Astrocyte of the spinal cord (primary cell): ENCODE measurements around the gene MCM7.
"Not testable (repeated sequence)": the region's sequence is repeated elsewhere in the genome, so short reads cannot be mapped to it uniquely, and the experiment has no call there.

Source experiments
- DNase-seq: peaks from one replicate; pipeline ENCODE4 v3.0.0; 2011; ENCODE audit warnings: low read depth, low spot score
- H3K4me3 ChIP-seq: 2 replicates; pipeline ENCODE4 v1.5.1; 2011; ENCODE audit warnings: low read depth, mild to moderate bottlenecking, low read length, moderate library complexity
- CTCF ChIP-seq: IDR thresholded peaks from 2 replicates; pipeline ENCODE4 v1.5.1; 2012; ENCODE audit warnings: low read depth, mild to moderate bottlenecking, low read length, inconsistent platforms
- in situ Hi-C: cut with HindIII; loops from 2 replicates; pipeline ENCODE4 v1.10.0; 2017; ENCODE audit warnings: low sequenced_read_pairs

The MCM7 gene

GRCh38 chr7:100101016-100101862, at the start of gene MCM7, which contains the start of gene AP4M1:
Gene MCM7 (minus strand): TSS chr7:100101397. CDS start chr7:100101294, 103 bp downstream.
Gene AP4M1 (plus strand): TSS chr7:100101643. CDS start chr7:100101715, 72 bp downstream.
- TF ChIP-seq CTCF = no peak
- DNase-seq = peak; percentile 100
- in situ Hi-C loops = no loop called here
- peak within 1 kb of the TSS; percentile 66 for H3K4me3 ChIP-seq

GRCh38 chr7:100148559-100149328, 47.5 kb upstream of the MCM7 start, which contains the start of gene LAMTOR4:
Gene LAMTOR4 (plus strand): TSS chr7:100148918. CDS start chr7:100148973, 55 bp downstream.
- H3K4me3 ChIP-seq = peak within 1 kb of the TSS; percentile 99
- peak; percentile 99 for DNase-seq
- TF ChIP-seq CTCF = no peak
- in situ Hi-C loops = no loop called here

GRCh38 chr7:100148225-100148558, 47.0 kb upstream of the MCM7 start:
- peak overlapping the region; percentile 31 for H3K4me3 ChIP-seq
- TF ChIP-seq CTCF = no peak
- no peak for DNase-seq
- in situ Hi-C loops = no loop called here

- no peak for TF ChIP-seq CTCF
- no peak for DNase-seq
- in situ Hi-C loops = no loop called here
- H3K4me3 ChIP-seq = no peak overlapping the region
Measured at GRCh38 chr7:100147278-100147677, 46.1 kb upstream of the MCM7 start.

GRCh38 chr7:100146350-100146749, 45.2 kb upstream of the MCM7 start:
- DNase-seq, H3K4me3 ChIP-seq, in situ Hi-C loops: not testable (repeated sequence)

GRCh38 chr7:100142461-100142860, 41.3 kb upstream of the MCM7 start:
- in situ Hi-C loops = no loop called here
- no peak overlapping the region for H3K4me3 ChIP-seq

More at GRCh38 chr7:100142461-100142860, 41.3 kb upstream of the MCM7 start:
- no peak for DNase-seq
- TF ChIP-seq CTCF = no peak
